ENCODE measurements around the gene VSTM5. TPM values are rescaled to one million over a fixed set of nuclear protein-coding genes. Genes with fewer than 3 reads are reported as not detected.
A peak's percentile ranks its signal among the peaks of the same experiment; 100 is the strongest.

The VSTM5 gene
- total RNA-seq, 1 experiment from 2014 or later: not detected

DNA sequence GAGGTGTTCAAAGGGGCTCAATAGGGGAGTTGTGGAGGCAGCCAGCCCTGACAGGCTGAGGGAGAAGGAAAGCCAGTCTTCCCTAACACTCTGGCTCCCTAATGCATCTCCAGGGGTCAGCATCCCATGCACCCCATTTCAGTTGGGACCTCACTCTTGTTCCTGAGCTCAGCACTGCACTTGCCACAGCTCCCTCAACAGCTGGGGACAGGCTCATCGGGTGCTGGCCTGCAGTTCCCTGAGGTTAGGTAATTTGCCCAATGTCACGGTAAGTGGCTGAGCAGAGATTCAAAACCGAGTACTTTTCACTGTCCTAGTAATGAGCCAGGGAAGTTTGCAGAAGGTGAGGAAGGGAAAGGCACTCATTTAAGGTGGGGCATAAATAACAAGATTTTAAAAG, 20.8 kb downstream of the VSTM5 start:
- no peaks in the 10 kb centered on the region for H3K4me1 Mint-ChIP-seq (ENCODE audit: insufficient read depth, unreplicated experiment)
- TF ChIP-seq, protein P1, sequence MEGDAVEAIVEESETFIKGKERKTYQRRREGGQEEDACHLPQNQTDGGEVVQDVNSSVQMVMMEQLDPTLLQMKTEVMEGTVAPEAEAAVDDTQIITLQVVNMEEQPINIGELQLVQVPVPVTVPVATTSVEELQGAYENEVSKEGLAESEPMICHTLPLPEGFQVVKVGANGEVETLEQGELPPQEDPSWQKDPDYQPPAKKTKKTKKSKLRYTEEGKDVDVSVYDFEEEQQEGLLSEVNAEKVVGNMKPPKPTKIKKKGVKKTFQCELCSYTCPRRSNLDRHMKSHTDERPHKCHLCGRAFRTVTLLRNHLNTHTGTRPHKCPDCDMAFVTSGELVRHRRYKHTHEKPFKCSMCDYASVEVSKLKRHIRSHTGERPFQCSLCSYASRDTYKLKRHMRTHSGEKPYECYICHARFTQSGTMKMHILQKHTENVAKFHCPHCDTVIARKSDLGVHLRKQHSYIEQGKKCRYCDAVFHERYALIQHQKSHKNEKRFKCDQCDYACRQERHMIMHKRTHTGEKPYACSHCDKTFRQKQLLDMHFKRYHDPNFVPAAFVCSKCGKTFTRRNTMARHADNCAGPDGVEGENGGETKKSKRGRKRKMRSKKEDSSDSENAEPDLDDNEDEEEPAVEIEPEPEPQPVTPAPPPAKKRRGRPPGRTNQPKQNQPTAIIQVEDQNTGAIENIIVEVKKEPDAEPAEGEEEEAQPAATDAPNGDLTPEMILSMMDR (IDR thresholded peaks at IDR 0.05; ENCODE audit: unreplicated experiment): no peak
- DNase-seq (ENCODE audit: unreplicated experiment): no peak
- no peaks in the 10 kb centered on the region for H3K27me3 Mint-ChIP-seq (ENCODE audit: insufficient read depth, unreplicated experiment)
- CTCF ChIA-PET: no interaction called here
- H3K36me3 Mint-ChIP-seq (ENCODE audit: insufficient read depth, unreplicated experiment): no peaks in the 10 kb centered on the region
- no peaks in the 10 kb centered on the region for H3K9me3 Mint-ChIP-seq (ENCODE audit: unreplicated experiment)
- no peak overlapping the region for H3K27ac Mint-ChIP-seq (ENCODE audit: low read depth, unreplicated experiment)
- no peak overlapping the region for H3K4me3 Mint-ChIP-seq (ENCODE audit: unreplicated experiment)
- POLR2A ChIA-PET: no interaction called here
- BruUV-seq (replicated peaks): no TSS peak
- intact Hi-C loops (cut with micrococcal nuclease): no loop called here

DNA sequence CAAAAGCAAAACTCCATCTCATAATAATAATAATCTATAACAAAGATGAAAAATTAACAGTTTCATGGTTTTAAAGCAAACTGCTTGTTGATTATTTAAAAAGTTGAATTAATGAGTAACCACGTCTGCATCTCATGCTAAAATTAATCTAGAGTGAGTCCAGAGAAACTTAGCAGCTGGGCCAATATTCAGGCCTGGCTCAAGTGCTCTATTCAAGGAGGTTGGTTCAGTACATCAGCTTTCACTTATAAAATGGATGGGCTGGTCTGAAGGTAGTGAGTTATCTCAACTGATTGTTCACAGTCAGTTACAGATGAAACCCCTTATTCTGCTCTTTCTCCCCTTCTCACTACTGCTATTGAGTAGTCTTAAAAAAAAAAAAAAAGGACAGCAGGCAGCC, 23.1 kb downstream of the VSTM5 start:
- Mint-ChIP-seq H3K4me3 (ENCODE audit: unreplicated experiment) (no peak overlapping the region), H3K27ac (ENCODE audit: low read depth, unreplicated experiment) (no peak overlapping the region), H3K4me1 (ENCODE audit: insufficient read depth, unreplicated experiment) (no peaks in the 10 kb centered on the region), H3K9me3 (ENCODE audit: unreplicated experiment) (no peaks in the 10 kb centered on the region), H3K27me3 (ENCODE audit: insufficient read depth, unreplicated experiment) (no peaks in the 10 kb centered on the region), H3K36me3 (ENCODE audit: insufficient read depth, unreplicated experiment) (no peaks in the 10 kb centered on the region)
- BruUV-seq (replicated peaks): no TSS peak
- DNase-seq (ENCODE audit: unreplicated experiment): no peak
- ChIA-PET POLR2A (no interaction called here), CTCF (interaction anchor here (0.6 to 0.9 kb wide), 4 partner anchors 37 to 1688 kb away, joined by 3 to 6 read pairs (median 4); no protein-coding TSS in a partner anchor)
- intact Hi-C loops (cut with micrococcal nuclease): no loop called here
- TF ChIP-seq, protein P1 (IDR thresholded peaks at IDR 0.05; ENCODE audit: unreplicated experiment): no peak

DNA sequence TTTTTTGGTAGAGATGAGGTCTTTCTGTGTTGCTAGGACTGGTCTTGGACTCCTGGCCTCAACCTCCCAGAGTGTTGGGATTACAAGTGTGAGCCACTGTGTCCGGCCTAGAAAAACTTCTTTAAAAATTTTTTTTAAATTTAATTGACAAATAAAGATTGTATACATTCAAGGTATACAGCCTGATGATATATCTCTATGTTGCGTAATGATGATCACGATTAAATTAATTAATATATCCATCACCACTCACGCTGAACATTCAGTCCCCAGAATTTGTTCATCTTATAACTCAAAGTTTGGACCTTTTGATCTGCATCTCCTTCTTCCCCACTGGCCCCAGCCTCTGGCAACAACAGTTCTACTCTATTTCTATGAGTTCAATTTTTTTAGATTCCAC, 27.2 kb downstream of the VSTM5 start:
- no peaks in the 10 kb centered on the region for H3K9me3 Mint-ChIP-seq (ENCODE audit: unreplicated experiment)
- POLR2A ChIA-PET: no interaction called here
- CTCF ChIA-PET: interaction anchor here (0.6 kb wide), 1 partner anchor 17 kb away, joined by 3 read pairs; no protein-coding TSS in a partner anchor
- no peak overlapping the region for H3K27ac Mint-ChIP-seq (ENCODE audit: low read depth, unreplicated experiment)
- no peak for DNase-seq (ENCODE audit: unreplicated experiment)
- H3K4me1 Mint-ChIP-seq (ENCODE audit: insufficient read depth, unreplicated experiment): no peaks in the 10 kb centered on the region
- no peak overlapping the region for H3K4me3 Mint-ChIP-seq (ENCODE audit: unreplicated experiment)
- intact Hi-C loops (cut with micrococcal nuclease): no loop called here
- TF ChIP-seq, protein P1 (IDR thresholded peaks at IDR 0.05; ENCODE audit: unreplicated experiment): no peak
- H3K36me3 Mint-ChIP-seq (ENCODE audit: insufficient read depth, unreplicated experiment): no peaks in the 10 kb centered on the region
- BruUV-seq (replicated peaks): no TSS peak
- no peaks in the 10 kb centered on the region for H3K27me3 Mint-ChIP-seq (ENCODE audit: insufficient read depth, unreplicated experiment)

GRCh38 chr11:93822359-93822758, 28.1 kb downstream of the VSTM5 start:
- Mint-ChIP-seq H3K9me3 (ENCODE audit: unreplicated experiment) (no peaks in the 10 kb centered on the region), H3K36me3 (ENCODE audit: insufficient read depth, unreplicated experiment) (no peaks in the 10 kb centered on the region), H3K4me1 (ENCODE audit: insufficient read depth, unreplicated experiment) (no peaks in the 10 kb centered on the region), H3K4me3 (ENCODE audit: unreplicated experiment) (no peak overlapping the region), H3K27me3 (ENCODE audit: insufficient read depth, unreplicated experiment) (no peaks in the 10 kb centered on the region), H3K27ac (ENCODE audit: low read depth, unreplicated experiment) (no peak overlapping the region)
- ChIA-PET CTCF (interaction anchor here (0.6 kb wide), 1 partner anchor 21 kb away, joined by 4 read pairs; no protein-coding TSS in a partner anchor), POLR2A (no interaction called here)
- intact Hi-C loops (cut with micrococcal nuclease): no loop called here
- BruUV-seq (replicated peaks): no TSS peak
- peak; percentile 12 for DNase-seq (ENCODE audit: unreplicated experiment)
- TF ChIP-seq, protein P1 (IDR thresholded peaks at IDR 0.05; ENCODE audit: unreplicated experiment): no peak

Data from MCF 10A (cell line).